T-helper 22 cell (primary cell): ENCODE measurements around the gene SACM1L.
"Not testable (repeated sequence)": the region's sequence is repeated elsewhere in the genome, so short reads cannot be mapped to it uniquely, and the experiment has no call there.

Experiments
- DNase-seq: peaks from one replicate; pipeline ENCODE4 v3.0.0-alpha.2; 2020; ENCODE audit warnings: low read depth

The SACM1L gene

DNA sequence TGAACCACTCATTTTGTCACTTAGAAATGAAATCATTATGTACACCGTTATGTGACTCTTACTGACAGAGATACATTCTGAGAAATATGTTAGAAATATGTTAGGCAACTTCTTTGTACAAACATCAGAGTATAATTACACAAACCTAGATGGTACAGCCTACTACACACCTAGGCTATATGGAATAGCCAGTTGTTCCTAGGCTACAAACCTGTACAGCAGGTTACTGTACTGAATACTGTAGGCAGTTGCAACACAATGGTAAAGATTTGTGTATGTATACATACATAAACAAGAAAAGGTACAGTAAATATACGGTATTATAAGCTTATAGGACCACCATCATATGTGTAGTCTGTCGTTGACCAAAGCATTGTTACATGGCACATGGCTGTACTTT is 3.7 kb downstream of the SACM1L start:
- DNase-seq = no peak

GRCh38 chr3:45693941-45694521 is 4.8 kb downstream of the SACM1L start:
- DNase-seq = peak; percentile 54

DNA sequence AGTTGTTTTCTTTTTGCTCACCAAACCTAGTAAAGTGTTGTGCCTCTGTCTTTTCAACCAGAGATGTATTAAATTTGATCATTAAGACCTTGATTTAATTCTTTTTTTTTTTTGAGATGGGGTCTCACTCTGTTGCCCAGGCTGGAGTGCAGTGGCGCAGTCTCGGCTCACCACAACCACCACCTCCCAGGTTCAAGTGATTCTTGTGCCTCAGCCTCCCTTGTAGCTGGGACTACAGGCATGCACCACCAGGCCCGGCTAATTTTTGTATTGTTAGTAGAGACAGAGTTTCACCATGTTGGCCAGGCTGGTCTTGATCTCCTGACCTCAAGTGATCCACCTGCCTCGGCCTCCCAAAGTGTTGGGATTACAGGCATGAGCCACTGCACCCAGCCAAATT is 6.0 kb downstream of the SACM1L start:
- not testable (repeated sequence) for DNase-seq

DNA sequence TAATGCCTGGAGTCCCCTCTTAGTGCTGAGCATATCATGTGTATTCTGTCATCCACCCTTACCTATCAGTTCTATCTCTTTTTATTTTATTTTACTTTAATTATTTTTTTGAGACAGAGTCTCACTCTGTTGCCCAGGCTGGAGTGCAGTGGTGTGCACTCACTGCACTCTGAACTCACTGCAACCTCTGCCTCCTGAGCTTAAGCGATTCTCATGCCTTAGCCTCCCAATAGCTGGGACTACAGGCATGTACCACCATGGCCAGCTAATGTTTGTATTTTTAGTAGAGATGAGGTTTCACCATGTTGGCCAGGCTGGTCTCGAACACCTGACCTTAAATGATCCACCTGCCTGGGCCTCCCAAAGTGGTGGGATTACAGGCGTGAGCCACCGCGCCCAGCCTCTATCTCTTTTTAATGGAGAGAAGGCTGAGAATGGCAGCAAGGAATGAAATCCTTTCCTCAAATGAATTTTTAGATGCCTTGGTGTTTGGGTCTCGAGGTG is 11.4 kb downstream of the SACM1L start:
- no peak for DNase-seq

DNA sequence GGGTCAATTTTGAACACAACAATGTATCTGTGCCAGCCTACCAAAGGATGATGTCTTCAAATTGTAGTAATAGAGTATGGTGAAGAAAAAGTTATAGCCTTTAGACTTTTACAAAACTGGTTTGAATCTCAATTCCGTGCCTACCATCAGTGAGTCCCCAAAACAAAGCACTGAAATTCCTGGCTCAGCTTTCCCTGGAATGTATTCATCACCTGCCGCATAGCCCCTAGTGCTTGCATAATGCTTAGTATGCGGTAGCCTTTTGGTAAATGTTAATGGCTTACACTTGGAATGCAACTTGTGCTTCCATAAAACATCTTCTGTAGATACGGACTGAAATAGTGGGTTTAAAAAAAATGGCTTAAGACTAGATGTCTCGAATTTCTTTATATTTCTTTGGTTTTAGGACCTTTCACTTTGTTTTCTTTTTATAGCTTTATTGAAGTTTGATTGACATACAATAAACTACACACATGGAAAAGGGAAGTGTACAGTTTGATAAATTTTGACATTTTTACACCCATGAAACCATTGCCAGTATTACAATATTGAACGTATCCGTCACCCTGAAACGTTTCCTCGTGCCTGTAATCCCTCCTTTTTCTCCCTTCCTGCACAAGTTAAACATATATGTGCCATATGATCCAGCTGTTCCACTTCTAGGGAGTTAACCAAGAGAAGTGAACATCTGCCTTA is 12.1 kb downstream of the SACM1L start:
- DNase-seq = no peak

DNA sequence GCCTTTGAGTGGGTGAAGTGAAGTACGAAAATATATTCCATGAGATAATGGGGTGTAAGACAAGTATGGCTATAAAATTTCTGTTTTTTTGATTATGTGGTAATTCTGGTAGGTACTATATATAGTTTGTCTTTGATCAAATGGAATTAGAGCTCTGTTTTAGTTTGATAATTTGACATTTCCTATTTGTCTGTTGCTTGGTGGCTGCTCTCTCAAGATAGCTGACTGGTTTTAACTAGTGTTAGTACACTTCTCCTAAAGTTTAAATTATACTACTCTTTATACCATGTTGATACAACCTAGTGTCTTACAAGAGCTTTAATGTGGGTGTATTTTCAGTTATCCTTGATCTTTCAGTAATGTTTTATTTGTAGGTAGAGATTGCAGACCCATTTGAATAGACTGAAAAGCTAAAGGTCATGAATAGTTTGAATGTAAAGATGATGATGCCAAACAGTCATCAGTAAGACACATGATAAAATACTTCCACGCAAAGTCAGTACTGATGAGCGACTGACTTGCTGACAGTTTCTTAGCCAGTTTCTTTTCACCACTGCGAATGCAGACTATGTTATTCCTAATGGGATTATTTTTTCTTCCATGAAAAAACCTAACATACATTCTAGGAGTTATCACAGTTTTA is 15.2 kb downstream of the SACM1L start:
- no peak for DNase-seq

DNA sequence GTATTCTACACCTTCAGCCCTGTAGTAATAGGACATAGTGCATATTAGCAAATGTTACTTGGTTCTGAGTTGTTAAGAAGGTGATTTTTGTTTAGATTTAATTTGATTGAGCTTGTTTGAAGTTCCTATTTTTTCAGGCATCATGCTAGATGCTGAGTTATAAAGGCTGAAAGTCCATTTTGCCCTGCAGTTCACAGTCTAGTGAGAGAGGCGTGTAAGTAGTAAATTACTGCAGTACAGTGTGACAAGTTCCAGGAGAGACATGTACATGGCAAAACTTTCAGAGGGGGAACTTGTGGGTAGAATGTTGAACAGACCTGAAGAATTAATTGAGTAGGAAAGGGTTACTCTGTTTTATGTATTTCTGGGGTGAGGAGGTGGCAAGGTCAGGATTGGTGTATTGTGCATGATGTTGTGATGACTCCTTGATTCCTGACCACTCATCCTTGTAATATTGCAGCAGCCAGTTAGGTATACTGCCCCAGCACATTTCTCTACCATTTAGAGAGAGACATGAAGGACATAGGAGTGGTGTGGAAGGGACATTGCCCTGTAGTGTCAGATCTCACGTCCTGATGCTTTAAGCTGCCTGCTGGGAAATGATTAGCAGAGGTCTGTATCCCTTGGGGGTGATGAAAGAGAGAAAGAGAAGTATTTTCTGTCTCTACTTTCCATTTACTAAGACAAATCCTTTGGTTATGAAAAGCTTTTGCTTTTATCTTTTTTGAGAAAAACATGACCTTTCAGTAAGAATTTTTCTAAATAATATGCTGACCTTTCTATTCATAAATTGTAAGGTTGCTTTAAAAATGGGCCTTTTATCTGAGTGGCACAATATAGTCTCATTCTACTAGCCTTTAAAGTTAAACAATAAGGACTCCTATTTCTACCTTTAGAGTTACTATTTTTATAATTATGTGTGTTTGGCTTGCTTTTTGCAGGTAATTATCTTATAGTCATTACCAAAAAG is 16.9 kb downstream of the SACM1L start:
- DNase-seq = no peak

DNA sequence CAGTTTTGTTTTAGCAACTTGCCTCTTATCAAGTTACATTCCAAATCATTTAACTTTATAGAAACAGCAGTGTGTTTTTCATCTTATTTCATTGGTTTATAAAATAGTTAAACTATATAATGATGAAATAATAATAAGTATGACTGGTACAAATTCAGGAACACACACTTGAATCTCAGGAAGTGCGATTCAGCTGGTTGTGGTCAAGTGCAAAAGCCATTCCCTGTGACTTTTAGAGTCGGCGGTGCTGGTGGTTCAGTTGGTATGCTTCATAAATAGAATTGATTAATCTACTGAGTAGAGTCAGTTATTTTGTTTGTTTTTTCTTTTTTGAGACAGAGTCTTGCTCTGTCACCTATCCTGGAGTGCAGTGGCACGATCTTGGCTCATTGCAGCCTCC is 22.7 kb downstream of the SACM1L start:
- no peak for DNase-seq

DNA sequence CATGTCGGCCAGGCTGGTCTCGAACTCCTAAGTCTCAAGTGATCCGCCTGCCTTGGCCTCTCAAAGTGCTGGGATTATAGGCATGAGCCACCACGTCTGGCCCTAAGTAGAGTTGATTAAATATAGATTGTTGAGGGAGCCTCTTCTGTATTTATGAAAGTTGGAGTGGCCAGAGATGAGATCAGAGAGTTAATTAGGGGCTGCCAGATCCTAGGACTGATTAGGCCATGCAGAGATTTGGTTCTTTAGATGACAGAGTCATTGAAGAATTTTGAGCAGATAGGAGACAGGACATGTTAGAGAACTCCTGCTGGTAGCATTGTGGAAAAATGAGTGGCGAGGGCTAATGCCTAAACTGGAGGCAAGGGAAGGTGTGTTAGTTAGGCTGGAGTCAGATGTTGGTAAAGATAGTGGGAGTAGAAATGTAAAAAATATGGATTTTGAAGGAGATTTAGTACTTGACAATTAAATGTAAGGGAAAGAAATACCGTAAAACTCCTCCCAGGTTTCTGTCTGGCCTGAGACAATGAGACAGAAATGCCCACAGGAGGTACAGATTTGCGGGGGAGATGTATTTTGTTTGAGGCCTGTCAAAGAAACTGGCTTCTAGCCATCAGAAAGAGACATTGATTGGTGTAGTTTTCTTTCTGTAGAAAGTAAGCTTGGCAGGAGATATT is 23.4 kb downstream of the SACM1L start:
- DNase-seq = no peak

- DNase-seq = no peak
These were observed 26.7 kb downstream of the SACM1L start for GRCh38 chr3:45715945-45716344.

DNA sequence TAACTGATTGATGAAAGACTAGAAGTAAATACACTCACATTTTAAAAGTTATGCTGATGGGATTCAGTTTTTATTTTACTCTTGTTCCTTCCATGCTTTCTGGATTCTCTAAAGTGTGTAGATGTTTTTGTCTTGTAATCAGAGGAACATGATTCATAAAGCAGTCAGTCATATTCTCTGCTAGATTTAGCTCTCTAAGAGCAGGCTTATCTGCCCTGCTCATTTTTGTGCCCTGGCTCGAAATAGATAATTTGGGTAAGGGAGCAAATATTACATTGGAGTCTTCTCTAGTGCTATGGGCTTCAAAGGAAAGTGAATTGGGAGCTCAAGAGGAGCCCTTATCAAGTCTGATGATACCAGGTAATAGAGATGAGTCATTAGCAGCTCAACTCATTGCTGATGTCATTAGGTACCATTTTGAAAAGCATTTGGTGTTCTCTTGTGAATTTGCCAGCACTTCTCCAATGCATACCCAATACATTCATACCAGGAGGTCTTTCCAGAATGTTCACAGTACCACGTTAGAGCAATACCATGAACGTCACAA is 27.7 kb downstream of the SACM1L start:
- DNase-seq = no peak

DNA sequence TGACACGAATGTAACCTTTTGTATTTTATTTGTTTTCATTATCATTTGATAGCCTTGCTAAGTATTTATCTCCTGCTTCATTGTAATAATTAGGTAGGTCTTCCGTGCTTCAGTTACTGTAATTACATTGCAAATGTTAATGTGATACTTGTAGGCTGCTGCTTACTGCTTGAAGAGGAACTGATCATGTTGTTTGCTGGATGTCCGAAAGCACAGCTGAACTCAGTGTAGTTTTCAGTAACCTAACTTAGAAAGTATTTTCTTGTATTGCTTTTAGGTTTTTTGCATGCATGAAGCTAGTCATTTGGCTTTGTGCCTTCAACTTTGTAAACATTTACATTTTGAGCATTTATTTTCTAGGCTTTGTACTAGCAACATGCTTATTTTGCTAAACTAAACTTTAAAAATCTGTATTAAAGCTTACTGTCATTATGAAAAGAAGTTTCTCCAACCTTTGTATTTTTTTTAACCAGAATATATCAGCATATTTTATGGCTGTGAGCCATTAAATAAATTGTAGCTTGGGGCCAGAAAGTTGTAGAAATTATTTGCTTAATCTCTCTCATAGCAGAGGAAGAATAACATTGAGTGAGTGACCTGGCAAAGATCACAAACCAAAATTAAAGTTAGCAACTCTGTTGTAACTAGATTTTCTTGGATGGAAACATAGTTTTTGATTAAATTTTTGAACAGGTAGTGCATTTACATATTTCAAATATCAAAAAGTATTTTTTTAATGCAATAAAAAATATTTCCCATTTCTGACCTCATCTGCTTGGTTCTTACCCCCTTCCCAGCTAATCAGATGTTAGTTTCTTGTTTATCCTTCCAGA is 30.7 kb downstream of the SACM1L start:
- no peak for DNase-seq

GRCh38 chr3:45724911-45725310 is 35.7 kb downstream of the SACM1L start:
- DNase-seq = no peak

DNA sequence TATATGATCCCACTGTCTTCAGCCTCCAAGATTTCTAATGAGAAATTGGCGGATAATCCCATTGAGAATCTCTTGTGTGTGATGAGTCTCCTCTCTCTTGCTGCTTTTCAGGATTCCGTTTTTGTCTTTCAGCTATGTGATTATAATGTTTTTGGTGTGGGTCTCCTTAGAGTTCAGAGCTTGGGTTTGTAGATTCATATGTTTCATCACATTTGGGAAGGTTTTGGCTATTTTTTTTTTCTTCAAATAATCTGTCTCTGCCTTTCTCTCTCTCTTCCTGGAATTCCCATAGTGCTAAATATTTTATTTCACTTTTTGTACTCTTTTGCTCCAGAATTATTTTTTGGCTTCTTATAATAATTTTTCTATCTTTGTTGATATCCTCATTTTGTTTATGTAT is 40.4 kb downstream of the SACM1L start:
- DNase-seq = no peak

GRCh38 chr3:45730409-45731154 is 41.4 kb downstream of the SACM1L start:
- DNase-seq = no peak

DNA sequence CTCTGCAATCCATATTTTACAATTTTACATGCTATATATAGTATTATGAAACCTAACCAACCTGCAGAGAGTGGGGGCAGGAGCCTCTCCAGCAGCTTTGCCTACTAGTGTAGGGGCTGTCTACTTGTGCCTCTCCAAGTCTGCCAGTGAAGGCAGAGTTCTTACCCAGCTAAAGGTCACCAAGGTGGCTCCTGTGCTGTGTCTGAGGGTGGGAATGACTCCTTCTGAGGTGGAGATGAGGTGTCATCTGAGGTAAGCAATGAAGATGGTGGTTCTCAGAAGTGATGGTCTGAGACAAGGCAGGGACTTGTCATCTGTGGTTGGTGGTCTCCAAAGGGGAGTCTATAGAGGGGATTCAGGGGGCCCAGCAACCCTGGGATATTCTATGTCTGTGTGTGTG is 47.5 kb downstream of the SACM1L start:
- no peak for DNase-seq

DNA sequence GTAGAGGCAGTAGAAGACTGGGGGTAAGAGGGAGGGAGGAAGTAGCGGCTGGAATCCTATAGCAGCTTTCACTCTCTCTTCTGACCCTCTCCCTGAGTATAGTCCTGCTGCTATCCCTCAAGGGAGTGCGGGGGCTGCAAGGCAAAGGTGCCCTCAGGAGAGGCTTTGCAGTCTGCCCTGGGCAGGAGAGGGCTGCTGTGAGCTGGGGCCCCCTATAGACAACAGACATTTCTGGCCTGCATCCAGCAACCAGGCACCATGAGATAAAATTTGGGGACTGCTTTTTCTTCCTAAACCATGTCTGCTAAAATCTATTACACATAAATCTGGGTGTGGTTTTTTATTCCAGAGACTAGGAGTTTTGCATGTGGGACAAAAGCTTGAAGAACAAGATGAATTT is 48.0 kb downstream of the SACM1L start:
- DNase-seq = no peak

- no peak for DNase-seq
These were observed 50.8 kb downstream of the SACM1L start for GRCh38 chr3:45739991-45740390.

DNA sequence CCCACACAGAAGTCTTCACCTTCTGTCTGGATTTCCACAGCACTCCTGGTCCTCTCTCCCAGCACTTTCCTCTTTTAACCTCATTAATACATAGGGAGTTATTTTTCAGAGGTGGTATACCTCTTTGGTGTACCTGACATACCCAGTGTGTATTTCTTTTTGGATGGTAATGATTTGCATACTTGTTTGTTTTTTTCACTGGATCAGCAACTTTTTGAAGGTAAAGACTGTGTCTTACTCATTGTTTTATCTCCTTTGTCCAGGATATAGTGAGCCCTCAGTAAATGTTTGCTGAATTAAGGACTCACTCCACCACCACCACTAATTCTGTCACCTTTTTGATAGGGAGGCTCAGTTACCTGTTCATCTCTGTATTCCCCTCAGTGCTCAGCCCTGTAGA is 52.1 kb downstream of the SACM1L start:
- no peak for DNase-seq
